Chondrocyte (in vitro differentiated cells): ENCODE data around the gene SMIM32. TPM values are rescaled to one million over a fixed set of nuclear protein-coding genes. Genes with fewer than 3 reads are reported as not detected.

ENCODE experiments used
- DNase-seq: peaks from one replicate; pipeline ENCODE4 v3.0.0; 2021; ENCODE audit warnings: mixed read lengths, low spot score
- H3K27ac Mint-ChIP-seq: one replicate; pipeline ENCODE4 v1.8.0; 2021; ENCODE audit warnings: mild to moderate bottlenecking, moderate library complexity, mixed read lengths; ENCODE audit not compliant: unreplicated experiment
- H3K27me3 Mint-ChIP-seq: 2 replicates; pipeline ENCODE4 v1.8.0; 2021; ENCODE audit warnings: low read depth, mixed read lengths
- H3K36me3 Mint-ChIP-seq: 2 replicates; pipeline ENCODE4 v1.8.0; 2021; ENCODE audit warnings: low read depth, mixed read lengths
- H3K4me1 Mint-ChIP-seq: 2 replicates; pipeline ENCODE4 v1.8.0; 2021; ENCODE audit warnings: low read depth, mild to moderate bottlenecking, mixed read lengths
- H3K4me3 Mint-ChIP-seq: one replicate; pipeline ENCODE4 v1.8.0; 2021; ENCODE audit warnings: mild to moderate bottlenecking, moderate library complexity, mixed read lengths; ENCODE audit not compliant: unreplicated experiment
- H3K9me3 Mint-ChIP-seq: 2 replicates; pipeline ENCODE4 v1.8.0; 2021; ENCODE audit warnings: low read depth, mixed read lengths
- total RNA-seq: library from RNA; stranded (reverse); gene quantifications from 3 replicates; pipeline ENCODE4 v1.2.1, GENCODE V29; 2021
- TF ChIP-seq, protein P1 (sequence below): fragments of 200-600 bp; sonication (generic); IDR thresholded peaks from 2 replicates; pipeline ENCODE4 v1.5.0; 2021; ENCODE audit warnings: antibody characterized with exemption, mild to moderate bottlenecking, moderate library complexity

The SMIM32 gene
- total RNA-seq, 1 donor from 2014 or later, result not detected

GRCh38 chr5:136147632-136148031, 45.3 kb downstream of the SMIM32 start:
- H3K9me3 Mint-ChIP-seq, result no peaks in the 10 kb centered on the region
- TF ChIP-seq, protein P1, sequence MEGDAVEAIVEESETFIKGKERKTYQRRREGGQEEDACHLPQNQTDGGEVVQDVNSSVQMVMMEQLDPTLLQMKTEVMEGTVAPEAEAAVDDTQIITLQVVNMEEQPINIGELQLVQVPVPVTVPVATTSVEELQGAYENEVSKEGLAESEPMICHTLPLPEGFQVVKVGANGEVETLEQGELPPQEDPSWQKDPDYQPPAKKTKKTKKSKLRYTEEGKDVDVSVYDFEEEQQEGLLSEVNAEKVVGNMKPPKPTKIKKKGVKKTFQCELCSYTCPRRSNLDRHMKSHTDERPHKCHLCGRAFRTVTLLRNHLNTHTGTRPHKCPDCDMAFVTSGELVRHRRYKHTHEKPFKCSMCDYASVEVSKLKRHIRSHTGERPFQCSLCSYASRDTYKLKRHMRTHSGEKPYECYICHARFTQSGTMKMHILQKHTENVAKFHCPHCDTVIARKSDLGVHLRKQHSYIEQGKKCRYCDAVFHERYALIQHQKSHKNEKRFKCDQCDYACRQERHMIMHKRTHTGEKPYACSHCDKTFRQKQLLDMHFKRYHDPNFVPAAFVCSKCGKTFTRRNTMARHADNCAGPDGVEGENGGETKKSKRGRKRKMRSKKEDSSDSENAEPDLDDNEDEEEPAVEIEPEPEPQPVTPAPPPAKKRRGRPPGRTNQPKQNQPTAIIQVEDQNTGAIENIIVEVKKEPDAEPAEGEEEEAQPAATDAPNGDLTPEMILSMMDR, result no peak
- no peak overlapping the region for H3K4me3 Mint-ChIP-seq
- no peak overlapping the region for H3K27ac Mint-ChIP-seq
- DNase-seq, result no peak
- peaks cover 2% of the 10 kb centered on the region for H3K36me3 Mint-ChIP-seq
- no peaks in the 10 kb centered on the region for H3K27me3 Mint-ChIP-seq
- peaks cover 15% of the 10 kb centered on the region for H3K4me1 Mint-ChIP-seq

- no peak overlapping the region for H3K27ac Mint-ChIP-seq
- H3K9me3 Mint-ChIP-seq, result no peaks in the 10 kb centered on the region
- H3K4me1 Mint-ChIP-seq, result peaks cover 15% of the 10 kb centered on the region
- no peak overlapping the region for H3K4me3 Mint-ChIP-seq
- no peak for DNase-seq
- H3K36me3 Mint-ChIP-seq, result peaks cover 2% of the 10 kb centered on the region
- H3K27me3 Mint-ChIP-seq, result no peaks in the 10 kb centered on the region
- TF ChIP-seq, protein P1, result no peak
These were observed 46.8 kb downstream of the SMIM32 start for GRCh38 chr5:136146201-136146600.

DNA sequence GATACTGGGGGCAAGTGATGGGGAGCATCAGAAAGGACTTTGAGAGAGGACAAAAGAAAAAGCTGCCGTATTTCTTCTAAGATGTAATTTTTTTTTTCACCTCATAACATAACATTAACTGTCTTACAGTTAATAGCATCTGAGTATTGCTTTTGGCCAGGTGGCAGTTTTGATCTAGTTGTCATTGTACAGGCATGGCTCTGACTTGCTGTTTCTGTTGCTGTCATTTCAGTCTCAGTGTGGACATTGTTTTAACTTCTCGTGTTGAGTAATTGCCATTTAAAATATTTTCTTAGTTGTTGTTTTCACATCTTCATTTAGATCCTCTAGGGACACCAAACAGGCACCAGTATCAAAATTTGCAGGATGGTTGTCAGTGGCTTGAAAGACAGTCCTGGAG, 47.9 kb downstream of the SMIM32 start:
- DNase-seq, result no peak
- Mint-ChIP-seq H3K36me3 (peaks cover 2% of the 10 kb centered on the region), H3K27ac (no peak overlapping the region), H3K9me3 (no peaks in the 10 kb centered on the region), H3K27me3 (no peaks in the 10 kb centered on the region), H3K4me3 (no peak overlapping the region), H3K4me1 (peaks cover 14% of the 10 kb centered on the region)
- TF ChIP-seq, protein P1, result no peak

DNA sequence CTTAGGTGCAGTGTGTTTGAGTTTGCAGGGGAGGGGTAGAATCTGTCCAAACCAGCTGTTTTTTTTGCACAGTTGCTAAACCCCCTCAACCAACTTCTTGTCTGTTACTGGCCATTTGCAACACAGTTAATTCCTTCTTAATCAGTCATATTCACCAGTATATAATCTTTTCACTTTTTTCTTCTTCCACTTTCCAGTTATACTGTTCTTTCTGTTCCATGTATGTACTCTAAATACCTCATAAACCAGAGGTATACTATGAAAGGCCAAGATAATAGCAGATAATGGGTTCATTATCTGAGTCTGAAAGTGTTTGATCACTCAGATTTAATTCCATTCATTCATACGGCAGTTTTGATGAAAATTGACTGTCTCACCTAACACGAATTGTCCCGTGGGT, 49.2 kb downstream of the SMIM32 start:
- no peak overlapping the region for H3K27ac Mint-ChIP-seq
- TF ChIP-seq, protein P1, result no peak

GRCh38 chr5:136143312-136143711, 49.6 kb downstream of the SMIM32 start:
- Mint-ChIP-seq H3K36me3 (peaks cover 2% of the 10 kb centered on the region), H3K9me3 (no peaks in the 10 kb centered on the region), H3K4me3 (no peak overlapping the region), H3K4me1 (peaks cover 12% of the 10 kb centered on the region), H3K27me3 (no peaks in the 10 kb centered on the region), H3K27ac (no peak overlapping the region)
- TF ChIP-seq, protein P1, result no peak
- no peak for DNase-seq

More for the DNA sequence above, 49.2 kb downstream of the SMIM32 start:
- Mint-ChIP-seq H3K4me3 (no peak overlapping the region), H3K4me1 (peaks cover 11% of the 10 kb centered on the region), H3K36me3 (peaks cover 2% of the 10 kb centered on the region), H3K9me3 (no peaks in the 10 kb centered on the region), H3K27me3 (no peaks in the 10 kb centered on the region)
- no peak for DNase-seq
